B cell (primary cell): Measurements from ENCODE around the gene CARMIL1. TPM values are rescaled to one million over a fixed set of nuclear protein-coding genes. Genes with fewer than 3 reads are reported as not detected.

Experiments used
- ATAC-seq: fragments of 200-7000 bp; cut with Tn5 transposase; one replicate; pipeline ENCODE4 v1.10.0; 2021; ENCODE audit warnings: low read depth, mild to moderate bottlenecking, moderate number of reproducible peaks, moderate library complexity
- CTCF ChIA-PET: fragments of 350-600 bp; sonication (Branson Sonifier 250); formaldehyde crosslinking; loops from one replicate; lab custom pipeline; 2021; ENCODE audit warnings: antibody characterized with exemption, inconsistent platforms; lab: Charles Lee
- POLR2A ChIA-PET: fragments of 350-600 bp; sonication (Branson Sonifier 250); formaldehyde crosslinking; loops from one replicate; lab custom pipeline; 2021; ENCODE audit warnings: antibody characterized with exemption; lab: Charles Lee
- DNase-seq: peaks from one replicate; pipeline ENCODE4 v3.0.0; 2013
- H2AFZ ChIP-seq: 2 replicates; pipeline ENCODE4 v1.6.1; 2012; ENCODE audit warnings: mild to moderate bottlenecking, low read depth, low read length; ENCODE audit not compliant: insufficient read depth, poor library complexity, severe bottlenecking
- H3K27ac ChIP-seq, 2 donors: 1 replicate in 1 of 2; 2 replicates in 1 of 2; pipeline ENCODE4 v1.5.1; 2012 to 2013; ENCODE audit warnings: low read length in 2 of 2, mild to moderate bottlenecking in 2 of 2, moderate library complexity in 1 of 2
- H3K27me3 ChIP-seq, 4 experiments: fragments of 200-600 bp in 1 of 4; sonication (generic) in 1 of 4; replicated peaks in 1 of 4; 1 replicate in 2 of 4; 2 replicates in 2 of 4; pipeline versions ENCODE4 v1.6.1 to v1.7.0; 2013 to 2016; ENCODE audit warnings: low read length in 3 of 4, mild to moderate bottlenecking in 2 of 4, mixed read lengths in 1 of 4, moderate library complexity in 1 of 4; ENCODE audit not compliant: insufficient read depth in 4 of 4, control insufficient read depth in 3 of 4; ENCODE audit errors: control extremely low read depth in 1 of 4
- H3K36me3 ChIP-seq, 2 experiments: replicated peaks in 1 of 2; 1 replicate in 1 of 2; 2 replicates in 1 of 2; pipeline versions ENCODE4 v1.6.1 to v1.7.1; 2013; ENCODE audit warnings: low read length in 1 of 2; ENCODE audit not compliant: insufficient read depth in 2 of 2, control insufficient read depth in 1 of 2; ENCODE audit errors: control extremely low read depth in 1 of 2, extremely low read depth in 1 of 2
- H3K4me1 ChIP-seq, 2 donors: fragments of 200-600 bp in 1 of 2; sonication (generic) in 1 of 2; 1 replicate in 1 of 2; 2 replicates in 1 of 2; pipeline versions ENCODE4 v1.5.1 to v1.6.1; 2013 to 2017; ENCODE audit warnings: low read length in 2 of 2; ENCODE audit not compliant: control insufficient read depth in 2 of 2, insufficient read depth in 2 of 2
- H3K4me2 ChIP-seq: replicated peaks from 2 replicates; pipeline ENCODE3; 2012; ENCODE audit warnings: mild to moderate bottlenecking, low read depth, low read length; ENCODE audit not compliant: poor library complexity, severe bottlenecking
- H3K4me3 ChIP-seq, 5 experiments: fragments of 200-600 bp in 1 of 5; sonication (generic) in 1 of 5; 1 replicate in 3 of 5; 2 replicates in 2 of 5; pipeline versions ENCODE4 v1.5.1 to v1.7.0; 2011 to 2016; ENCODE audit warnings: low read length in 4 of 5, mild to moderate bottlenecking in 4 of 5, low read depth in 2 of 5, control low read depth in 1 of 5, moderate library complexity in 1 of 5; ENCODE audit not compliant: insufficient read depth in 1 of 5; ENCODE audit errors: control extremely low read depth in 1 of 5, extremely low read depth in 1 of 5
- H3K79me2 ChIP-seq: fragments of 200-600 bp; sonication (generic); one replicate; pipeline ENCODE4 v1.6.0; 2016; ENCODE audit warnings: low read length; ENCODE audit not compliant: control insufficient read depth, insufficient read depth
- H3K9ac ChIP-seq: fragments of 200-600 bp; sonication (generic); 2 replicates; pipeline ENCODE4 v1.6.1; 2017; ENCODE audit warnings: mild to moderate bottlenecking, low read length, moderate library complexity
- H3K9me3 ChIP-seq, 3 donors: one replicate each; pipeline versions ENCODE4 v1.6.1 to v1.7.1; 2013; ENCODE audit warnings: low read length in 2 of 3; ENCODE audit not compliant: control insufficient read depth in 2 of 3, insufficient read depth in 1 of 3; ENCODE audit errors: control extremely low read depth in 1 of 3
- H4K20me1 ChIP-seq: 2 replicates; pipeline ENCODE4 v1.6.0; 2012; ENCODE audit warnings: mild to moderate bottlenecking, low read length; ENCODE audit not compliant: insufficient read depth, control insufficient read depth, poor library complexity, severe bottlenecking
- H3K27ac Mint-ChIP-seq: one replicate; pipeline ENCODE4 v1.8.0; 2021; ENCODE audit warnings: mixed read lengths
- H3K27me3 Mint-ChIP-seq: one replicate; pipeline ENCODE4 v1.8.0; 2021; ENCODE audit warnings: mixed read lengths
- H3K4me1 Mint-ChIP-seq: one replicate; pipeline ENCODE4 v1.8.0; 2021; ENCODE audit warnings: mixed read lengths
- H3K4me3 Mint-ChIP-seq: one replicate; pipeline ENCODE4 v1.8.0; 2021; ENCODE audit warnings: mixed read lengths
- H3K9me3 Mint-ChIP-seq: one replicate; pipeline ENCODE4 v1.8.0; 2022; ENCODE audit warnings: mixed read lengths; ENCODE audit not compliant: insufficient read depth
- CTCF ChIP-seq: fragments of 200-600 bp; IDR thresholded peaks from one replicate; pipeline ENCODE4 v1.8.0; 2022; ENCODE audit warnings: antibody characterized with exemption, mild to moderate bottlenecking
- EZH2 ChIP-seq: IDR thresholded peaks from 2 replicates; pipeline ENCODE4 v1.6.1; 2012; ENCODE audit warnings: borderline replicate concordance, low read depth, mild to moderate bottlenecking, moderate library complexity, low read length; ENCODE audit not compliant: insufficient read depth, poor library complexity, severe bottlenecking
- WGBS: methylation state at CpG from one replicate; pipeline ENCODE4 v1.1.5; 2013; ENCODE audit warnings: missing lambda C conversion rate; ENCODE audit not compliant: insufficient coverage; 5-methylcytosine and 5-hydroxymethylcytosine counted together
- intact Hi-C: fragments of 100-400 bp; cut with micrococcal nuclease; formaldehyde crosslinking; loops from one replicate; pipeline ENCODE4 v1.10.0; 2022
- polyA plus RNA-seq: library from polyadenylated mRNA; depleted of rRNA; stranded (reverse); fragments of >200 nt; gene quantifications from 2 replicates; pipeline ENCODE4 v1.2.3, GENCODE V29; 2012
- total RNA-seq, 2 donors: library from RNA; stranded (reverse); fragments of 120-200 nt in 1 of 2; gene quantifications; 1 replicate in 1 of 2; 2 replicates in 1 of 2; pipeline versions ENCODE4 v1.2.3 to v1.2.4, GENCODE V29; 2013 to 2022

CARMIL1 gene
- total and polyA plus RNA-seq, 2 donors (not counting 1 experiment from before 2014, with no cell fraction given): 7.5 to 11.0 TPM

GRCh38 chr6:25403150-25403549 lies 124.0 kb downstream of the CARMIL1 start:
- H3K9me3 Mint-ChIP-seq: no peaks in the 10 kb centered on the region
- peaks cover 19% of the 10 kb centered on the region for H3K4me1 Mint-ChIP-seq
- H3K4me1 ChIP-seq: peaks cover 44 to 48% of the 10 kb centered on the region in 2 donors
- no peaks in the 10 kb centered on the region for H3K27me3 ChIP-seq
- CTCF ChIA-PET: interaction anchor here (1.1 kb wide), 1 partner anchor 124 kb away, joined by 7 read pairs; the partner anchor contains the start of gene CARMIL1
- WGBS: 88% methylated on average over 2 of the region's 2 CpGs
- peaks cover 9% of the 10 kb centered on the region for H3K79me2 ChIP-seq
- H3K27me3 Mint-ChIP-seq: no peaks in the 10 kb centered on the region
- no peaks in the 10 kb centered on the region for H3K9me3 ChIP-seq
- H4K20me1 ChIP-seq: no peaks in the 10 kb centered on the region
- TF ChIP-seq CTCF: no peak
- TF ChIP-seq EZH2: no peak
- no peak overlapping the region for H3K4me2 ChIP-seq
- H3K9ac ChIP-seq: no peak overlapping the region
- no peak for DNase-seq
- POLR2A ChIA-PET: interaction anchor here (0.6 kb wide), 1 partner anchor 622 kb away, joined by 6 read pairs; no protein-coding TSS in a partner anchor
- peak overlapping the region; percentile 5 for H3K27ac Mint-ChIP-seq
- H3K36me3 ChIP-seq: no peaks in the 10 kb centered on the region
- H3K27ac ChIP-seq: peak overlapping the region in 1 of 2 donors; percentile 71
- ATAC-seq: no peak
- H2AFZ ChIP-seq: no peak overlapping the region
- H3K4me3 Mint-ChIP-seq: no peak overlapping the region
- H3K4me3 ChIP-seq: no peak overlapping the region
- intact Hi-C loops: no loop called here

GRCh38 chr6:25404091-25404490 lies 124.9 kb downstream of the CARMIL1 start:
- 78% methylated on average over 1 of the region's 3 CpGs for WGBS
- Mint-ChIP-seq H3K4me3 (no peak overlapping the region), H3K27me3 (no peaks in the 10 kb centered on the region), H3K9me3 (no peaks in the 10 kb centered on the region), H3K27ac (no peak overlapping the region), H3K4me1 (peaks cover 18% of the 10 kb centered on the region)
- Histone ChIP-seq H3K4me3 (peak overlapping the region in 2 of 5 experiments; percentile 59 to 70), H3K4me2 (peak overlapping the region; percentile 82), H3K27me3 (no peaks in the 10 kb centered on the region), H3K4me1 (peaks cover 44 to 48% of the 10 kb centered on the region in 2 donors), H2AFZ (peak overlapping the region; percentile 23), H3K36me3 (no peaks in the 10 kb centered on the region), H4K20me1 (no peaks in the 10 kb centered on the region), H3K9me3 (no peaks in the 10 kb centered on the region), H3K27ac (peak overlapping the region; percentile 70 to 71), H3K79me2 (peaks cover 7% of the 10 kb centered on the region), H3K9ac (peak overlapping the region; percentile 63)
- POLR2A ChIA-PET: interaction anchor here (1.1 to 2.0 kb wide), 2 partner anchors 37 to 125 kb away, joined by 6 to 10 read pairs; partner anchors contain the start of gene CARMIL1
- ATAC-seq (no peak), DNase-seq (no peak)
- CTCF ChIA-PET: interaction anchor here (1.2 to 2.7 kb wide), 5 partner anchors 17 to 125 kb away, joined by 3 to 15 read pairs (median 4); partner anchors contain the start of gene CARMIL1
- TF ChIP-seq CTCF (no peak), EZH2 (no peak)
- intact Hi-C loops: loop anchor here (2.0 kb wide), 1 partner anchor 35 kb away; no protein-coding TSS in a partner anchor
